ENCODE measurements around the gene FAM163A. TPM values are rescaled to one million over a fixed set of nuclear protein-coding genes. Genes with fewer than 3 reads are reported as not detected.
"Not testable (repeated sequence)": the region's sequence is repeated elsewhere in the genome, so short reads cannot be mapped to it uniquely, and the experiment has no call there.

FAM163A gene
- total RNA-seq, 4 donors from 2014 or later: 0.16 TPM; not detected in 3

DNA sequence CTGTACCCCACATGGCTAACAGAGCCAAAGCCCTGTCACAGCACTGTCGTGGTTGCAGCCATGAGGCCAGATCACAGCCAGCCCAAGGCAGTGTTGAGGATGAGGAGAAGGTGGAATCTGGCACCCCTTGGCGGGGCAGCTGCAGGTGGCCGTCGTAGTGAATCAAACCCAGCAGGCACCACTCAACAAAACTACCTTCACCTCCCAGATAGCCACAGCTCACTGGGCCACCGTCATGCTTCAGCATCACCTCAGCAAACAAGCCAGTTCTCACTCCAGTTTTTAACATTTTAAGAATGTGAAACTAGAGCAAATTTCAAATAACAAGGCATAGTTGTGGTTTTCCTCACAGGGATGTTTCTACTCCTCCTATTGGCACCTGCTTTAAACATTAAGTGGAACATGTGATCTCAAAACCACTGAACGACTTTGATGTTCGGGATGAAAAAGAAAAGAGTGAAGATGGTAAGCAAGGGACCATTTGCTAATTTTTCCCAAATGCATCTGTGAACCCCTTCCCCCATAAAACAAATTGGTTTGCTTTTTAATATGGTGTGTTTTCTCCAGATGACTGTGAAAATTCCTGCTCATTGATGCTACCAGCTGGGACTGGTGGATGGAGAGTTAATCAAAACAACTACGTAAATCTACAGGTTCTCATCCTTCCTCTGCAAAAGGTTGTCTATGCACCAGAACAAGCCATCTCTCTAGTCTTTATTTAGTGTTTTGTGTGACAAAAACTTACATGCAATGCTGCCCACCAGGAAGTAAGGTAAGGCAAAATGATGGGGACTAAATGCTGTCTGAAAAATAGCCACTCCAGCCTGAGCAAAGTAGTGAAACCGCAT is 89.0 kb downstream of the FAM163A start:
- DNase-seq: no peak
- no peaks in the 10 kb centered on the region for H3K4me1 ChIP-seq
- in situ Hi-C loops (cut with MboI; ENCODE audit: low sequenced_read_pairs in 4 of 4): no loop called here
- no peak overlapping the region for H3K4me3 ChIP-seq
- no peak for ATAC-seq
- intact Hi-C loops (cut with DNase I; ENCODE audit: low total_unique reads): no loop called here
- peaks cover 0 to 9% of the 10 kb centered on the region in 2 donors for H3K36me3 ChIP-seq
- TF ChIP-seq, protein P1, sequence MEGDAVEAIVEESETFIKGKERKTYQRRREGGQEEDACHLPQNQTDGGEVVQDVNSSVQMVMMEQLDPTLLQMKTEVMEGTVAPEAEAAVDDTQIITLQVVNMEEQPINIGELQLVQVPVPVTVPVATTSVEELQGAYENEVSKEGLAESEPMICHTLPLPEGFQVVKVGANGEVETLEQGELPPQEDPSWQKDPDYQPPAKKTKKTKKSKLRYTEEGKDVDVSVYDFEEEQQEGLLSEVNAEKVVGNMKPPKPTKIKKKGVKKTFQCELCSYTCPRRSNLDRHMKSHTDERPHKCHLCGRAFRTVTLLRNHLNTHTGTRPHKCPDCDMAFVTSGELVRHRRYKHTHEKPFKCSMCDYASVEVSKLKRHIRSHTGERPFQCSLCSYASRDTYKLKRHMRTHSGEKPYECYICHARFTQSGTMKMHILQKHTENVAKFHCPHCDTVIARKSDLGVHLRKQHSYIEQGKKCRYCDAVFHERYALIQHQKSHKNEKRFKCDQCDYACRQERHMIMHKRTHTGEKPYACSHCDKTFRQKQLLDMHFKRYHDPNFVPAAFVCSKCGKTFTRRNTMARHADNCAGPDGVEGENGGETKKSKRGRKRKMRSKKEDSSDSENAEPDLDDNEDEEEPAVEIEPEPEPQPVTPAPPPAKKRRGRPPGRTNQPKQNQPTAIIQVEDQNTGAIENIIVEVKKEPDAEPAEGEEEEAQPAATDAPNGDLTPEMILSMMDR (IDR thresholded peaks at IDR 0.05 in 4 of 5, conservative IDR thresholded peaks at IDR 0.05 in 1 of 5): no peak
- no peak for TF ChIP-seq POLR2A (IDR thresholded peaks at IDR 0.05)
- no peaks in the 10 kb centered on the region for H3K27me3 ChIP-seq
- H3K27ac ChIP-seq: no peak overlapping the region
- no peaks in the 10 kb centered on the region for H3K9me3 ChIP-seq

DNA sequence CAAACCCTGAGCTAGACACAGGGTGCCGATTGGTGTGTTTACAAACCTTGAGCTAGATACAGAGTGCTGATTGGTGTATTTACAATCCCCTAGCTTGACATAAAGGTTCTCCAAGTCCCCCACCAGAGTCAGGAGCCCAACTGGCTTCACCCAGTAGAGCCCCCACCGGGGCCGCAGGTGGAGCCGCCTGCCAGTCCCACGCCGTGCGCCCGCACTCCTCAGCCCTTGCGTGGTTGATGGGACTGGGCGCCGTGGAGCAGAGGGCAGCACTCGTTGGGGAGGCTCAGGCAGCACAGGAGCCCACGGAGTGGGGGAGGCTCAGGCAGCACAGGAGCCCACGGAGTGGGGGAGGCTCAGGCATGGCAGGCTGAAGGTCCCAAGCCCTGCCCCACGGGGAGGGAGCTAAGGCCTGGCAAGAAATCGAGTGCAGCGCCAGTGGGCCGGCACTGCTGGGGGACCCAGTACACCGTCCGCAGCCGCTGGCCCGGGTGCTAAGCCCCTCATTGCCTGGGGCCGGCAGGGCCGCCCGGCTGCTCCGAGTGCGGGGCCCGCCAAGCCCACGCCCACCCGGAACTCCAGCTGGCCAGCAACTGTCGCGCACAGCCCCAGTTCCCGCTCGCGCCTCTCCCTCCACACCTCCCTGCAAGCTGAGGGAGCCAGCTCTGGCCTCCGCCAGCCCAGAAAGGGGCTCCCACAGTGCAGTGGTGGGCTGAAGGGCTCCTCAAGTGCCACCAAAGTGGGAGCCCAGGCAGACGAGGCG is 93.8 kb downstream of the FAM163A start:
- intact Hi-C loops (cut with DNase I; ENCODE audit: low total_unique reads); H3K9me3 ChIP-seq; ATAC-seq; H3K4me3 ChIP-seq; in situ Hi-C loops (cut with MboI; ENCODE audit: low sequenced_read_pairs in 4 of 4); H3K4me1 ChIP-seq; H3K27ac ChIP-seq; H3K27me3 ChIP-seq; DNase-seq: not testable (repeated sequence)
- peaks cover 0 to 16% of the 10 kb centered on the region in 2 donors for H3K36me3 ChIP-seq

DNA sequence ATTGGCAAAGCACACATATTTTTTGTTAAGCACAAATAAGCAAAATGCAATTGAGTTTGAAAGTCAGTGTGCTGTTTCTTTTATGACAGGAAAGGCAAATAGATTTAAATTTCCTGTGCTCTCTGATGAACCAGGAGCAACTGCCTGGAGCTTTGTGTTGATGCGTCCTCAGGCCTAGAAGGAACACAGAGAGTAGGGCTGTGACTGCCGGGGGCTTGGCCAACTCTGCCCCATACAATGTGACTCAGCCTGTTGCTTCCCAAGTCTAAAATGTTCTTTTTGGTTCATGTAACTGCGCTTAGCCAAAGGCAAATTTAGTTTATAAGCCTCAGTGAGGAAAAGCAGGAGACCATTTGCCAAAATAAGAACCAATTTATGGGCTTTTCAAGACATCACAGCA is 97.0 kb downstream of the FAM163A start:
- H3K36me3 ChIP-seq: peaks cover 0 to 37% of the 10 kb centered on the region in 2 donors
- in situ Hi-C loops (cut with MboI; ENCODE audit: low sequenced_read_pairs in 4 of 4): no loop called here
- H3K9me3 ChIP-seq: no peaks in the 10 kb centered on the region
- H3K27ac ChIP-seq: no peak overlapping the region
- no peaks in the 10 kb centered on the region for H3K27me3 ChIP-seq
- H3K4me1 ChIP-seq: no peaks in the 10 kb centered on the region
- intact Hi-C loops (cut with DNase I; ENCODE audit: low total_unique reads): no loop called here
- TF ChIP-seq, protein P1 (IDR thresholded peaks at IDR 0.05 in 4 of 5, conservative IDR thresholded peaks at IDR 0.05 in 1 of 5): no peak
- no peak for TF ChIP-seq POLR2A (IDR thresholded peaks at IDR 0.05)
- H3K4me3 ChIP-seq: no peak overlapping the region
- DNase-seq (no peak), ATAC-seq (no peak)

DNA sequence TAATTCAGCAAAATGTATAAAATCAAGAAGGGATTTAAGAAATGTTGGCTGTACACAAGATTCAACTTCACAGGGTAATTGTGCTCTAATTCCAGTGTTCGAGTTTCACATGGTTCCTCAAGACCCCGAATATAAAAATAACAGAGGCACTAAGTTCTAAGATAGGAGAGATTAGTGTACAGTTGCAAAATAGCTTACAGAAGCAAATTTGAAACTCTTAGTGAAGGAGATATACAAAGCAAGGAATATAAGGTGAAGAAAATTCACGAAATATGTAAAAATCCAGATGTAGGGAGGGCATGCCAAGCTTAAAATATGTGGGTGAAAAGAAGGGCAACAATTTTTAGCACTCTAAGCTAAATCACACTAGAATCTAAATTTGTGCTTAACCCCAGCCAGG is 105.1 kb downstream of the FAM163A start:
- no peak for DNase-seq
- H3K4me3 ChIP-seq: no peak overlapping the region
- H3K9me3 ChIP-seq: no peaks in the 10 kb centered on the region
- no peaks in the 10 kb centered on the region for H3K27me3 ChIP-seq
- no peak overlapping the region for H3K27ac ChIP-seq
- ATAC-seq: no peak
- H3K36me3 ChIP-seq: peaks cover 6 to 86% of the 10 kb centered on the region in 2 donors
- in situ Hi-C loops (cut with MboI; ENCODE audit: low sequenced_read_pairs in 4 of 4): no loop called here
- H3K4me1 ChIP-seq: no peaks in the 10 kb centered on the region
- intact Hi-C loops (cut with DNase I; ENCODE audit: low total_unique reads): no loop called here
- no peak for TF ChIP-seq POLR2A (IDR thresholded peaks at IDR 0.05)
- TF ChIP-seq, protein P1 (IDR thresholded peaks at IDR 0.05 in 4 of 5, conservative IDR thresholded peaks at IDR 0.05 in 1 of 5): no peak

DNA sequence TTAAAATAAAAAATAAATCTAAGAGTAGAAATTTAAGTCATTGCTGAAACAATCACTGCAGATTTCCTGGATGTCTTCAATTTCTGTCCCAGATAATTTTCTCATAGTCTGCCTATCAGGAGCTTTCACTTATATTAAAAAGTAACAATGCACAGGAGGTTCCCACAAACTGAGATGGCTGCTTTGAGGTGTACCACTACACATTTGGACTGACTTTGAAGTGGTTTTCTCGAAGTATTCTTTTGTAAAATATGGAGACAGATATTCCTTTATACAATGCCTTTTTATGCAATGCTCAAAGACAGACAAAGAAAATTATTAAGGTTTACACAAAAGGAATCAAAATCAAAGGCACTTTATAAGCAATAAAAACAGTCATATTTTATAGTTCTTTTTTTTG is 110.0 kb downstream of the FAM163A start:
- H3K36me3 ChIP-seq: peaks cover 9 to 68% of the 10 kb centered on the region in 2 donors
- ATAC-seq (no peak), DNase-seq (no peak)
- H3K27me3 ChIP-seq: no peaks in the 10 kb centered on the region
- TF ChIP-seq, protein P1 (IDR thresholded peaks at IDR 0.05 in 4 of 5, conservative IDR thresholded peaks at IDR 0.05 in 1 of 5): no peak
- no peak for TF ChIP-seq POLR2A (IDR thresholded peaks at IDR 0.05)
- H3K4me3 ChIP-seq: no peak overlapping the region
- intact Hi-C loops (cut with DNase I; ENCODE audit: low total_unique reads) (no loop called here), in situ Hi-C loops (cut with MboI; ENCODE audit: low sequenced_read_pairs in 4 of 4) (no loop called here)
- no peak overlapping the region for H3K27ac ChIP-seq
- no peaks in the 10 kb centered on the region for H3K9me3 ChIP-seq
- H3K4me1 ChIP-seq: no peaks in the 10 kb centered on the region

DNA sequence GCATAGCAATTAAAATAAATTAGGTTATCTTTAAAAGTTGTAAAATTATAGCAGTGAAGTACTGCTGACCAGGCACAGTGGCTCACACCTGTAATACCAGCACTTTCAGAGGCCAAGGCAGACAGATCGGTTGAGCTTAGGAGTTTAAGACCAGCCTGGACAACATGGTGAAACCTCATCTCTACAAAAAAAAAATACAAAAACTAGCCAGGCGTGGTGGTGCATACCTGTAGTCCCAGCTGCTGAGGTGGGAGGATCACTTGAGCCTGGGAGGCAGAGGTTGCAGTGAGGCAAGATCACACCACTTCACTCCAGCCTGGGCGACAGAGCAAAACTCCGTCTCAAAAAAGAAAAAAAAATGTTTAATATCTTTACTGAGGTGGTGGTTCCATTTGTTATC is 112.7 kb downstream of the FAM163A start:
- peaks cover 9 to 63% of the 10 kb centered on the region in 2 donors for H3K36me3 ChIP-seq
- intact Hi-C loops (cut with DNase I; ENCODE audit: low total_unique reads); H3K4me3 ChIP-seq; ATAC-seq; H3K27ac ChIP-seq; H3K27me3 ChIP-seq; H3K4me1 ChIP-seq; in situ Hi-C loops (cut with MboI; ENCODE audit: low sequenced_read_pairs in 4 of 4); H3K9me3 ChIP-seq; DNase-seq: not testable (repeated sequence)
